Natural killer cell treated with Interleukin-12 subunit alpha and Interleukin-12 subunit beta and Interleukin-15 and Interleukin-18, amount 100 ng/mL, for 72 hours (primary cell): Measurements from ENCODE around the gene CD6. TPM values are rescaled to one million over a fixed set of nuclear protein-coding genes. Genes with fewer than 3 reads are reported as not detected.
A peak's percentile ranks its signal among the peaks of the same experiment; 100 is the strongest.

Source experiments
- ATAC-seq, 2 donors: fragments of 150-1000 bp; cut with Tn5 transposase in 1 of 2; sonication (Bioruptor Pico), chemical (Tn5 transposase) in 1 of 2; 2 replicates each; pipeline ENCODE4 v1.10.0; 2021
- DNase-seq: peaks from one replicate; pipeline ENCODE4 v3.0.0; 2022; ENCODE audit warnings: low spot score
- H3K27ac Mint-ChIP-seq, 2 donors: 1 replicate in 1 of 2; 2 replicates in 1 of 2; pipeline ENCODE4 v1.8.0; 2022; ENCODE audit warnings: mixed read lengths in 2 of 2, mild to moderate bottlenecking in 1 of 2, moderate library complexity in 1 of 2
- H3K27me3 Mint-ChIP-seq, 2 donors: 1 replicate in 1 of 2; 2 replicates in 1 of 2; pipeline ENCODE4 v1.8.0; 2022; ENCODE audit warnings: mixed read lengths in 2 of 2
- H3K36me3 Mint-ChIP-seq: one replicate; pipeline ENCODE4 v1.8.0; 2022; ENCODE audit warnings: mixed read lengths
- H3K4me1 Mint-ChIP-seq, 2 donors: 1 replicate in 1 of 2; 2 replicates in 1 of 2; pipeline ENCODE4 v1.8.0; 2022; ENCODE audit warnings: low read depth in 2 of 2, mixed read lengths in 2 of 2, mild to moderate bottlenecking in 1 of 2
- H3K4me3 Mint-ChIP-seq: one replicate; pipeline ENCODE4 v1.8.0; 2022; ENCODE audit warnings: mixed read lengths
- H3K9me3 Mint-ChIP-seq: 2 replicates; pipeline ENCODE4 v1.8.0; 2022; ENCODE audit warnings: mixed read lengths
- total RNA-seq, 2 donors: library from RNA; stranded (reverse); gene quantifications; one replicate each; pipeline ENCODE4 v1.2.3, GENCODE V29; 2022

Gene CD6
- total RNA-seq, 2 donors from 2014 or later: 5.9 to 44.0 TPM

DNA sequence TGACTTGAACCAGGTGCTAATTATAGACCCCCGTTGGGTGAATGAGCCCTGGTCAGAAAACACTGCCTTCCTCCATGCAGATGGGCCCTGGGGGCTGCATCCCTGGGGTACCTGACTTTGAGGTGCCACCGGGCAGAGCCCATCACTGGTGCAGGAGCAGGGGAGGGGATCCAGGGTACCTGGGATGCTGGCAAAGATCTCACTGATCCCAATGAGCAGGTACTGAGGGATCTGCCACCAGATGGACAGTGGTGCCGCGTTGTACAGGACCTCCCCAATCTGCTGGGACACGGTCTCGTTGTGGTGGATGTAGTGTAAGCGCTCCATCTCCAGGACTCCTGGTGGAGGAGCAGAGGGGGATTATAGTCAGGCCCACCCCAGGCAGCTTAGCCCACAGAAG is 32.2 kb upstream of the CD6 start:
- Mint-ChIP-seq H3K27ac (no peak overlapping the region), H3K4me3 (no peak overlapping the region), H3K9me3 (no peaks in the 10 kb centered on the region), H3K4me1 (no peaks in the 10 kb centered on the region), H3K27me3 (peaks cover 0 to 4% of the 10 kb centered on the region in 2 donors), H3K36me3 (no peaks in the 10 kb centered on the region)
- ATAC-seq: no peak
- no peak for DNase-seq

DNA sequence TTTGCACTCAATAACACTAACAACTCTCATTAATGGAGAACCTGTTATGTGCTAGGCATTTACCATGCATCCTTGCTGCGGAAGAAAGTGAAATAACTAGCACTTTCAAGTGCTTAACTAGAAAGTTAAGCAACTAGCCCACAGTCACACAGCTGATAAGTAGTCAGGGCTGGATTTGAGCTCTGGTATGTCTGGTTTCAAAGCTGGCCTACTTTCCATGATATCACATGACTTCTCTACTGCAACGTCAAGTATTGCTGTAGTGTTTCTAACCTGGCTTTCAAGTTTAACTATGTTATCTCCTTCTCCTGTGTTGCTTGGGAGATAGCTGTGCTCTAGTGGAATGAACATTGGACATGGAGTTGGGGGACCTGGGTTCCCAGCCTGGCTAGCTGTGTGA is 31.6 kb upstream of the CD6 start:
- Mint-ChIP-seq H3K27ac (no peak overlapping the region), H3K9me3 (no peaks in the 10 kb centered on the region), H3K27me3 (peaks cover 0 to 4% of the 10 kb centered on the region in 2 donors), H3K4me3 (no peak overlapping the region), H3K36me3 (no peaks in the 10 kb centered on the region), H3K4me1 (no peaks in the 10 kb centered on the region)
- DNase-seq: no peak
- no peak for ATAC-seq

GRCh38 chr11:60941371-60942119 is 29.9 kb upstream of the CD6 start:
- Mint-ChIP-seq H3K9me3 (no peaks in the 10 kb centered on the region), H3K27ac (no peak overlapping the region), H3K27me3 (peaks cover 0 to 10% of the 10 kb centered on the region in 2 donors), H3K4me1 (no peaks in the 10 kb centered on the region), H3K4me3 (no peak overlapping the region), H3K36me3 (no peaks in the 10 kb centered on the region)
- ATAC-seq: no peak
- DNase-seq: no peak

- Mint-ChIP-seq H3K4me3 (no peak overlapping the region), H3K27me3 (peaks cover 0 to 10% of the 10 kb centered on the region in 2 donors), H3K36me3 (no peaks in the 10 kb centered on the region), H3K9me3 (no peaks in the 10 kb centered on the region), H3K4me1 (no peaks in the 10 kb centered on the region), H3K27ac (no peak overlapping the region)
- no peak for DNase-seq
- ATAC-seq: peak in 1 of 2 donors; percentile 20
These were observed 29.3 kb upstream of the CD6 start for GRCh38 chr11:60942219-60942618.

- Mint-ChIP-seq H3K27me3 (peaks cover 0 to 10% of the 10 kb centered on the region in 2 donors), H3K36me3 (no peaks in the 10 kb centered on the region), H3K4me1 (no peaks in the 10 kb centered on the region), H3K9me3 (no peaks in the 10 kb centered on the region), H3K27ac (no peak overlapping the region), H3K4me3 (no peak overlapping the region)
- no peak for DNase-seq
- no peak for ATAC-seq
These were observed 28.4 kb upstream of the CD6 start for GRCh38 chr11:60942970-60943565.

DNA sequence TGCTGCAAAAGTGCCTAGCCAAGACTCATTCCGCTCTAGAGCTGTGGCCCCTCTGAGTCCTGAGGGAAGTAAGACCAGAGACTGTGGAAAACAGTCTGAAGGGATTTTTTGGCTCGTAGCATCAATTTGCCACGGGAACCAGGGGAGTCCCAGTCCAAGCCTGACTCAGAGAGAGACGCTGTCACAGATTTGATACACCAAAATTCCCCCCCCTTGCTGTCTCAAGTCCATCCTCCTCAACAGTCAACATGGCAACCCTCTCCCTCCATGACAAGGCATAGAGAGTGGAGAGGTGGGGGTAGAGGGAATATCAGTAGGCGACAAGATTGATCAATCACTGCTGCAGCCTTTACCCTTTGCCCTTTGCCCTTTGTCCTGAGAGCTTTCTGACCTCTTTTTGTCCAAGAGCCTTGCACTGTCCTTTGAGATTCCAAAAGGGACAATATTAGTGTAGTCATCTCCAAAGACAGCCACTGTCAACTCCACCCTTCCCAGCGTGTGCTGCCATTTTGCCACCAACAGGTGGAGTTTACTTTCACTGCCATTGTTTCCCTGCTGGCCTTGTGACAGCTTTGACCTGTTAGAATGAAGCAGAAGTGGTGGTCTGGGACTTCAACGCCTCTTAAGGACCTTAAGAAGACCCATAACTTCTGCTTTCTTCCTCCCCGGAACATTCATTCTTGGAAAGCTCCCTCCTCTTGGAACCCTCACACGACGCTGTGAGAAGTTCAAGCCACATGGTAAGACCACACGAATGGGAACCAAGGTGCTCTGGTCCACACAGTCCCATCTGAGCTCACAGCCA is 26.8 kb upstream of the CD6 start:
- no peaks in the 10 kb centered on the region for H3K9me3 Mint-ChIP-seq
- DNase-seq (no peak), ATAC-seq (no peak)
- H3K36me3 Mint-ChIP-seq: no peaks in the 10 kb centered on the region
- no peak overlapping the region for H3K27ac Mint-ChIP-seq
- H3K27me3 Mint-ChIP-seq: peaks cover 11 to 13% of the 10 kb centered on the region in 2 donors
- H3K4me1 Mint-ChIP-seq: no peaks in the 10 kb centered on the region
- H3K4me3 Mint-ChIP-seq: no peak overlapping the region

DNA sequence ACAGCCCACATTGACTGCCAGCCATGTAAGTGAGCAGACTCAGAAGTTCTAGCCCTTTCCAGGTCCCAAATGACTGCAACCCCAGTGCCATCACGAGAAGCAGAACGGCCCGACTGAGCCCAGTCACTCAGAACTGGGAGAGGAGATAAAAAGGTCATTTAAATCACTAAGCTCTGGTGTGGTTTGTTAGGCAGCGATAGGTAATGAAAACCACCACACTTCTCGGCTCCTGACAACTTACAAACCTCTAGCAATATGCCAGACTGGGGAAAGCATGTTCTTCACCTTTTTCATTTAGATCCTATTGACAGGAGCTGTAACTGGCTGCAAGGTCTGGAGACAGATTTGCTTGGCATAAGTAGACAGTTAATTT is 26.2 kb upstream of the CD6 start:
- DNase-seq (no peak), ATAC-seq (no peak)
- no peak overlapping the region for H3K27ac Mint-ChIP-seq
- no peaks in the 10 kb centered on the region for H3K9me3 Mint-ChIP-seq
- H3K36me3 Mint-ChIP-seq: no peaks in the 10 kb centered on the region
- no peak overlapping the region for H3K4me3 Mint-ChIP-seq
- no peaks in the 10 kb centered on the region for H3K4me1 Mint-ChIP-seq
- peaks cover 11 to 13% of the 10 kb centered on the region in 2 donors for H3K27me3 Mint-ChIP-seq

DNA sequence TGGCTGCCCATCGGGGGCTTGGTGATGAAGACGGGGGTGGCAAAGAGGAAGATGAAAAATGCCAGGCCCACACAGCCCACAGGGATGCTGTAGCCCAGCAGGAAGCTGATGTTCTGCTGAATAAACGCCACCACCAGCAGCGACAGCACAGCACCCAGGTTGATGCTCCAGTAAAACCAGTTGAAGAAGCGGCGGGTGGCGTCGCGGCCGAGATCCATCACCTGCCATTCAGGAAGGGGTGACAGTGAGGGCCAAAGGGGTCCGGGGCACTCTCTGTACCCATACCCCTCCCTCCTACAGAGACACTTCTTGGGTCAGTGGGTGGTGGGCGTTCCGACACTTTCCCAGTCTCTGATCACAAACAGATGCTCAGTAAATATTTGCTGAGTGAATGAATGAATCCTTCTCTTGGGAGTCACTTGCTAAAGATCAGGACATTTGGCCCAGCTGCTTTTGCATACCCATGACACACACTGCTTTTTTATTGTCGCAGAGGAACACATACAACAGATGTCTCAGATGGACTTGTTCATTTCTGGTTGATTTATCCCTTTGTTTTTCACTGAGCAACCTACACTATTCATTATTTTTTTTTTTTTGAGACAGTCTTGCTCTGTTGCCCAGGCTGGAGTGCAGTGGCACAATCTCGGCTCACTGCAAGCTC is 24.7 kb upstream of the CD6 start:
- no peaks in the 10 kb centered on the region for H3K36me3 Mint-ChIP-seq
- no peak overlapping the region for H3K4me3 Mint-ChIP-seq
- peaks cover 11 to 13% of the 10 kb centered on the region in 2 donors for H3K27me3 Mint-ChIP-seq
- DNase-seq: no peak
- H3K27ac Mint-ChIP-seq: no peak overlapping the region
- H3K4me1 Mint-ChIP-seq: peaks cover 0 to 3% of the 10 kb centered on the region in 2 donors
- ATAC-seq: no peak
- H3K9me3 Mint-ChIP-seq: no peaks in the 10 kb centered on the region

DNA sequence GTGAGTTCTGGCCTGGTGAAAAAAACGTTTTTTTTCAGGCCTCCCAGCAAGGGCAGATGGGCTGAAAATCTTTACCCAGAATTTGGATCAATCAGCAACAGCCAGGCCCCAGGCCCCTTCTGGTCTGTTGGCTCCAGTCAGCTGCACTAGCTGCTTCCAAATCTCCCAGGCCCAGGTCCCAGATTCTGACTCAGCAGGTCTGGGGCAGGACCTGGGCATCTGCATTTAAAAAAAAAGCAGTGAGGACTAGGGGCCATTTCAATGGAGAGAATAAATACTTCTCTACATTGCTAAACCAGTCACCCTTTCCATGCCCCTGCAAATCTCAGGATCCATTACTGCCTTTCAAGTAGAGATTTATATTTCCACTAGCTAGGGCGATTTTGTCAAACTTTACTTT is 23.8 kb upstream of the CD6 start:
- Mint-ChIP-seq H3K27ac (no peak overlapping the region), H3K36me3 (no peaks in the 10 kb centered on the region), H3K4me3 (no peak overlapping the region), H3K9me3 (no peaks in the 10 kb centered on the region), H3K27me3 (peaks cover 11 to 19% of the 10 kb centered on the region in 2 donors), H3K4me1 (peaks cover 7 to 12% of the 10 kb centered on the region in 2 donors)
- ATAC-seq (no peak), DNase-seq (no peak)

DNA sequence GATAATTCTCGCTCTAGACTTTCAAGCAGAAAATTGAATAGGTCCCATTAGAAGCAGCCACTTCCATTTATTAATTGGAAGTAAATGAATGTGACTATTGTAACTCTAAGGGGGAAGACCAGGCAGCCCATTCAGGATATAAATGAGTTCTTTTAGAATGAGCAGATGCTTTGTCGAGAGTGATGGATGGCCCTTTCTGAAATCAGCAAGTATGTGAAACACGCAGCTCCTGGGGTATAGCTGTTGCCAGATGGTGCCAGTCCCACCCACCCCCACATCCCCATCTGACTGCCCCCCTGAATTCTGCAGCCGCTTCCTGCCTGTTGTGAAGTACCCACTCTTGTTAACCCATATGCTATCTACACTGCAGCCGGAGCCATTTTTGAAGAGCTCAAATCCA is 23.2 kb upstream of the CD6 start:
- Mint-ChIP-seq H3K27me3 (peaks cover 11 to 23% of the 10 kb centered on the region in 2 donors), H3K36me3 (no peaks in the 10 kb centered on the region), H3K9me3 (no peaks in the 10 kb centered on the region), H3K4me1 (peaks cover 11 to 16% of the 10 kb centered on the region in 2 donors), H3K27ac (no peak overlapping the region), H3K4me3 (no peak overlapping the region)
- no peak for ATAC-seq
- DNase-seq: no peak

DNA sequence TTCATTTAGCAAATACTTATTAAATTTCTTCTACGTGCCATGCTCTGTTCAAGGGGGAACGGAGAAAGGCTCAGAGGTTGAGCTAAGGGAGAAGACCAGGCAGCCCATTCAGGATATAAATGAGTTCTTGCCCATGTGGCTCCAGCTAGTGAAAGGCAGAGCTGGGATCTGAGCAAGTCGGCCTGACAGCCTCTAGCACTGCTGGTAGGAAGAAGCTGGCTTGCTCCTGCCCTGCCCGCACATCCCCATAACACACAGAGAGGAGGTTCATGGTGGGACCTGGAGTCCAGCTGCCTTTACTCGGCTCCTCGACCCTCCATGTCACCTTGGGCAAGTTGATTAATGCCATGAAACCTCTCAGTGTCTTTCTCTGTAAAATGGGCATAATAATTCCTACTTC is 21.5 kb upstream of the CD6 start:
- peaks cover 11 to 16% of the 10 kb centered on the region in 2 donors for H3K4me1 Mint-ChIP-seq
- peaks cover 11 to 22% of the 10 kb centered on the region in 2 donors for H3K27me3 Mint-ChIP-seq
- no peak overlapping the region for H3K4me3 Mint-ChIP-seq
- H3K27ac Mint-ChIP-seq: no peak overlapping the region
- DNase-seq (no peak), ATAC-seq (no peak)
- no peaks in the 10 kb centered on the region for H3K36me3 Mint-ChIP-seq
- no peaks in the 10 kb centered on the region for H3K9me3 Mint-ChIP-seq

- H3K9me3 Mint-ChIP-seq: no peaks in the 10 kb centered on the region
- peaks cover 11 to 16% of the 10 kb centered on the region in 2 donors for H3K4me1 Mint-ChIP-seq
- ATAC-seq (peak in 1 of 2 donors; percentile 10), DNase-seq (no peak)
- no peaks in the 10 kb centered on the region for H3K36me3 Mint-ChIP-seq
- H3K27me3 Mint-ChIP-seq: peaks cover 11 to 20% of the 10 kb centered on the region in 2 donors
- peak overlapping the region; percentile 85 for H3K4me3 Mint-ChIP-seq
- H3K27ac Mint-ChIP-seq: no peak overlapping the region
These were observed 20.4 kb upstream of the CD6 start for GRCh38 chr11:60950933-60951605.

DNA sequence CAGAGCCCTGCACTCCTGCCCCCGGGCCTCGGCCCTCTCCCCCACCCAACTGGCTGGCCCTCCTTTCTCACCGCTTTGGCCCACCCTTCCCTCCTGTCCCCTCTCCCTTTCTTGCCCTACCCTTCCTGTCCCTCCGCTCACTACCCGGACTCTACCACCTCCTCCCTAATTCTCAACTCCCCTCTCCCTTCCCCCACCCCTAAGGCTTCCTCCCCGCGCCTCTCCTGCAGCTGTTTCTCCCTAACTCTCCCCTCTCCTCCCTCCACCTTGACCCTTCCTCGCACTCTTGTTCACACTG is 19.9 kb upstream of the CD6 start:
- Mint-ChIP-seq H3K9me3 (no peaks in the 10 kb centered on the region), H3K36me3 (no peaks in the 10 kb centered on the region), H3K4me1 (peaks cover 11 to 16% of the 10 kb centered on the region in 2 donors), H3K4me3 (peak overlapping the region; percentile 85), H3K27ac (peak overlapping the region in 1 of 2 donors; percentile 92), H3K27me3 (peaks cover 11 to 16% of the 10 kb centered on the region in 2 donors)
- ATAC-seq (peak in 1 of 2 donors; percentile 8), DNase-seq (no peak)
